AG04449 (cell line): Measurements from ENCODE around the gene ZNRF1.

Source experiments
- CTCF ChIA-PET: fragments of 350-600 bp; formaldehyde crosslinking; extraction: SDS; loops from one replicate; lab custom pipeline; 2021; ENCODE audit warnings: antibody characterized with exemption; lab: Yijun Ruan, JAX
- POLR2A ChIA-PET: fragments of 400-600, 350-600 bp; formaldehyde crosslinking; extraction: SDS; loops from one replicate; lab custom pipeline; 2020; ENCODE audit warnings: antibody characterized with exemption, inconsistent platforms; lab: Yijun Ruan, JAX
- DNase-seq: peaks from one replicate; pipeline ENCODE4 v3.0.0-alpha.2; 2010; ENCODE audit warnings: low read depth, low spot score
- H3K4me3 ChIP-seq: 2 replicates; pipeline ENCODE4 v1.5.1; 2011; ENCODE audit warnings: low read depth, mild to moderate bottlenecking, control low read depth, low read length
- TF ChIP-seq, protein P1 (sequence below): IDR thresholded peaks from one replicate; pipeline ENCODE4 v1.5.1; 2011; ENCODE audit warnings: mild to moderate bottlenecking, moderate library complexity, low read length, control low read depth, inconsistent platforms; ENCODE audit not compliant: insufficient read depth; ENCODE audit errors: missing control alignments

The ZNRF1 gene

DNA sequence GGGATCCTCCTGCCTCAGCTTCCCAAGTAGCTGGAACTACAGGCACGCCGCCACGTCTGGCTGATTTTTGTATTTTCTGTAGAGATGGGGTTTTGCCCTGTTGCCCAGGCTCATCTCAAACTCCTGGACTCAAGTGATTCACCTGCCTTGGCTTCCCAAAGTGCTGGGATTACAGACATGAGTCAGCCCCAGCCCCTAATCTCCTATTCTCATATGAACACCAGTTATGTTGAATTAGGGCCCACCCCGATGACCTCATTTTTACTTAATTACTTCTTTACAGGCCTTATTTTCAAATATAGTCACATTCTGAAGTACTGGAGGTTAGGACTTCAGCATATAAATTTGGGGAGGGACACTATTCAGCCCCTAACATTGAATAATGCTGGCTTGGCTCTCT lies 49.2 kb downstream of the ZNRF1 start:
- TF ChIP-seq, protein P1, sequence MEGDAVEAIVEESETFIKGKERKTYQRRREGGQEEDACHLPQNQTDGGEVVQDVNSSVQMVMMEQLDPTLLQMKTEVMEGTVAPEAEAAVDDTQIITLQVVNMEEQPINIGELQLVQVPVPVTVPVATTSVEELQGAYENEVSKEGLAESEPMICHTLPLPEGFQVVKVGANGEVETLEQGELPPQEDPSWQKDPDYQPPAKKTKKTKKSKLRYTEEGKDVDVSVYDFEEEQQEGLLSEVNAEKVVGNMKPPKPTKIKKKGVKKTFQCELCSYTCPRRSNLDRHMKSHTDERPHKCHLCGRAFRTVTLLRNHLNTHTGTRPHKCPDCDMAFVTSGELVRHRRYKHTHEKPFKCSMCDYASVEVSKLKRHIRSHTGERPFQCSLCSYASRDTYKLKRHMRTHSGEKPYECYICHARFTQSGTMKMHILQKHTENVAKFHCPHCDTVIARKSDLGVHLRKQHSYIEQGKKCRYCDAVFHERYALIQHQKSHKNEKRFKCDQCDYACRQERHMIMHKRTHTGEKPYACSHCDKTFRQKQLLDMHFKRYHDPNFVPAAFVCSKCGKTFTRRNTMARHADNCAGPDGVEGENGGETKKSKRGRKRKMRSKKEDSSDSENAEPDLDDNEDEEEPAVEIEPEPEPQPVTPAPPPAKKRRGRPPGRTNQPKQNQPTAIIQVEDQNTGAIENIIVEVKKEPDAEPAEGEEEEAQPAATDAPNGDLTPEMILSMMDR: no peak
- ChIA-PET POLR2A (no interaction called here), CTCF (interaction anchor here (0.9 kb wide), 1 partner anchor 14 kb away, joined by 6 read pairs; no protein-coding TSS in a partner anchor)
- no peak for DNase-seq
- no peak overlapping the region for H3K4me3 ChIP-seq

DNA sequence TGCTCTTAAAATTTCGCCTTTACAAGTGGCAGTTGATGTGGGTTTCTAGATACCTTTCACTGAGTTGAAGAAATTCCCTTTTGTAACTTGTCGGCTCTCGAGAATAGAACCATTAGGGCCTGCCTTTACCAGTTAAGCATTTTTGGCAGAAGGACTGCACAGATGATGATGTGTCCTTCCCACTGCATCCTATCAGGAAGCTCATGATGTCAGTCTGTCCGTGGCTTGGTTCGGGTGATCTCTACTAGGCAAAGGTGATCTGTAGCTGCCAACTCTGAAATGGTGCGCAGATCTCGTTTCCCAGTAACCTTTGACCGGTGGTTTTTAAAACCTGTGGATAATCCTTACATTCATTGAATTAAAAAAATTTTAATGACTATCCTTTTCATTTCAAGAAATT lies 49.7 kb downstream of the ZNRF1 start:
- POLR2A ChIA-PET: no interaction called here
- no peak overlapping the region for H3K4me3 ChIP-seq
- TF ChIP-seq, protein P1: no peak
- no peak for DNase-seq
- CTCF ChIA-PET: interaction anchor here (0.6 kb wide), 1 partner anchor 15 kb away, joined by 3 read pairs; no protein-coding TSS in a partner anchor

DNA sequence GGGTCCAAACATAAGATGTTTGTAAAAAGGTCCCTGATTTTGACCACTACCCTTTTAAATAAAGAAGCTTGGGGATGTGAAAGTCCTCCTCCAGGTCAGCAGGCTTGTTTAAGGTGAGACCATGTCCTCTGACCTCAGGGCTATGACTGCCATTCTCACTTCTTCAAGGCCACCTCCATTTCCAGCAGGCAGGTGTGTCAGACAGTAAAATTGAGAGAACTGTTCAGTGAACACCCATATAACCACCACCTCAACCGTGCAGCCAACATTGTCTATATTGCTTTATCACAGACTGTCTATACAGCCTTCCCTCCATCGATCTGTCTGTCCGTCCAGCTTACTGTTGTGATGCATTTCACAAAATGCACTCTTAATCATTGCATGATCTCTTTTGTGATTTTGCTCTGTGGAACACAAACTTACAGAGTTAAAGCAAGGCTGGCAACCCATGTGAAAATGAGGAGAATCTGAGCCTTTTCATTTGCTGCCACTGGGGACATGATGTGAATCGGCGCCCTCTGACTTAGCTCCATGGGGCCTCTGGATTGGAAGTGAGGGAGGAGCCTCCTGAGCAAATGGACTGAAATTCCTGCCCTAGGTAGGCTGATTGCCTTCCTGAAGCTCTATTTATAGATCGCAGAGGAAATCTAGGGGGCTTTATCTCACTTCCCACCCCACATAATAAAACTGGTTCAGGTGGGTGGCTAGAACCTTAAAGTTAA lies 53.8 kb downstream of the ZNRF1 start:
- TF ChIP-seq, protein P1: no peak
- H3K4me3 ChIP-seq: no peak overlapping the region
- no peak for DNase-seq
- ChIA-PET POLR2A (no interaction called here), CTCF (interaction anchor here (1.4 kb wide), 1 partner anchor 22 kb away, joined by 4 read pairs; no protein-coding TSS in a partner anchor)

DNA sequence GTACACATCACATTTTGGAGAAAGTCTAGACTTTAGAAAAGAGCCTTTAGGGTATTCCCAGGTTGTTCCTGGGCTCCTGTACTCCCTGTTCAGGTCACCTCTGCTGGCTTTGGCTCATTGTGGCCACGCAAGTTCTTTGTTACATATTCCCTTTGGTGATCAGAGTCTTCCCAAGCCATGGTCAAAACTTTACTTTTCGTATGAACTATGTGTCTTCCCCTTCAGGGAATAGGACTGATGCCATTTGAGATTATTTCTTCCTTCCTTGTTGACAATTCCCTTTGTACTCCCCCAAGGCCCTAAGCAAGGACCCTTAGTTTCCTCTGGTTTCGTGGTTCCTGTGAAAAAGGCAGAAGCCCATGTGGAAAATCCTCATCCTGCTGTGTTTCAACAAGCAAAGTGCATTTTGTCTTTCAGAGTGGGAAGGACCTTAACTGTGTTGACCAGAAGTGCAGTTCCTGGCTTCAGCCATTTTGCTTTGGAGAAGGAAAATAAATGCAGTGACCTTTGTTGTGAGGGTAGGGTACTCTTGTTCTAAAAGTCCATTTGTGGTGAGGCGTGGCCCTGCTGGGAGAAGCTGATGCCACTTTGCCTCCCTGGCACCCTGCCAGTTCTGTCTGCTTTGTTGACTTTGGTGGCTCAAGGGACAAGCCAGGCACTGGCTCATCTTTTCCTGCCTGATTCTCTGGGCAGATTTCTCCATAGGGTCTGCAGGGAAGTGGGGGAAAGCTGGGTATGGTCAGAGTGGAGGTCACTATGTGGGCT lies 55.1 kb downstream of the ZNRF1 start:
- TF ChIP-seq, protein P1: no peak
- DNase-seq: no peak
- ChIA-PET CTCF (interaction anchor here (1.4 kb wide), 1 partner anchor 20 kb away, joined by 4 read pairs; no protein-coding TSS in a partner anchor), POLR2A (interaction anchor here (0.6 kb wide), 1 partner anchor 9 kb away, joined by 3 read pairs; no protein-coding TSS in a partner anchor)
- no peak overlapping the region for H3K4me3 ChIP-seq

DNA sequence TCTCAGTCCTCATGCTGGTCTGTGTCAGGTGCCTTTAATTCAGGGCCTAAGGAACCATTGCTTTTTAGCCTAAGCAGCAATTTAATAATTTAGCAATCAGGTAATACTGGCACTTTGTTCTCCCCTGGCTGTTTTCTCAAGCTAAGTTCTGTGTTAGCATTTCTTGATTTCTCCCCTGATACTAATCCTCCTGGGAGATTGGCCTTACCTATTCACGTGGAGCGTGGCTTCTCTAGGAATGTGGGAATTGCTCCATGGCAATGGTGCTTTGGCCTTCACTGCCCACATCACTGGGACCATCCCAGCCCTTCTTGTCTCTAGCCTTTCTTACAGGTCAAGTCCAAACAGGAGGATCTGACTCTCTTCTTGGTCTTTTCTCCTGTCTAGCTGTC lies 55.7 kb downstream of the ZNRF1 start:
- TF ChIP-seq, protein P1: no peak
- CTCF ChIA-PET: no interaction called here
- no peak for DNase-seq
- POLR2A ChIA-PET: no interaction called here
- H3K4me3 ChIP-seq: no peak overlapping the region

DNA sequence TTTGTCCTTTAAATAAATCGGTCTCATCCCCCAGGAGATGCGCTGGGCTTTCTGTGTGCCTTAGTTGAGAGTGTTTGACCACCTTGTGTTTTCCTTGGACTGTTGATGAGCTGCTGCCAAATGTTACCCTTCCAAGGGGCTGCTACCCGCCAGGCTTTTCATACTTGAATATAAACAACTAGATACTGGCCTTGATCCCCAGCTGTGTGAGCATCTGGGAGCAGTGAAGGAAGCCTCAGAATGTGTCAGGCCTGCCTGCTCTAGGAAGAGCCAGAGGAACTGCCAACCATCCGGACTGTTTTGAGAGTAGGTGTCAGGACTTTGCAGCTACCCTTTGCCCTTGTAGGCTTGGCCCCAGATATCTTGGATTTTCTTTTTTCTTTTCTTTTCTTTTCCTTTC lies 60.0 kb downstream of the ZNRF1 start:
- no peak overlapping the region for H3K4me3 ChIP-seq
- ChIA-PET CTCF (no interaction called here), POLR2A (no interaction called here)
- TF ChIP-seq, protein P1: no peak
- DNase-seq: no peak
